ENCODE data around the gene RFX7.

The RFX7 gene

GRCh38 chr15:56247266-56247665 lies 3.6 kb upstream of the RFX7 start:
- H3K4me1 ChIP-seq (ENCODE audit: control insufficient read depth in 1 of 2, insufficient read depth in 1 of 2, low read depth in 1 of 2, low read length in 1 of 2), result peaks cover 18 to 27% of the 10 kb centered on the region in 2 experiments
- H3K27me3 ChIP-seq, result no peaks in the 10 kb centered on the region
- H3K36me3 ChIP-seq, result no peaks in the 10 kb centered on the region
- TF ChIP-seq, protein P1, sequence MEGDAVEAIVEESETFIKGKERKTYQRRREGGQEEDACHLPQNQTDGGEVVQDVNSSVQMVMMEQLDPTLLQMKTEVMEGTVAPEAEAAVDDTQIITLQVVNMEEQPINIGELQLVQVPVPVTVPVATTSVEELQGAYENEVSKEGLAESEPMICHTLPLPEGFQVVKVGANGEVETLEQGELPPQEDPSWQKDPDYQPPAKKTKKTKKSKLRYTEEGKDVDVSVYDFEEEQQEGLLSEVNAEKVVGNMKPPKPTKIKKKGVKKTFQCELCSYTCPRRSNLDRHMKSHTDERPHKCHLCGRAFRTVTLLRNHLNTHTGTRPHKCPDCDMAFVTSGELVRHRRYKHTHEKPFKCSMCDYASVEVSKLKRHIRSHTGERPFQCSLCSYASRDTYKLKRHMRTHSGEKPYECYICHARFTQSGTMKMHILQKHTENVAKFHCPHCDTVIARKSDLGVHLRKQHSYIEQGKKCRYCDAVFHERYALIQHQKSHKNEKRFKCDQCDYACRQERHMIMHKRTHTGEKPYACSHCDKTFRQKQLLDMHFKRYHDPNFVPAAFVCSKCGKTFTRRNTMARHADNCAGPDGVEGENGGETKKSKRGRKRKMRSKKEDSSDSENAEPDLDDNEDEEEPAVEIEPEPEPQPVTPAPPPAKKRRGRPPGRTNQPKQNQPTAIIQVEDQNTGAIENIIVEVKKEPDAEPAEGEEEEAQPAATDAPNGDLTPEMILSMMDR (IDR thresholded peaks at IDR 0.05), result no peak
- no peak overlapping the region for H3K27ac ChIP-seq
- no peak overlapping the region for H3K4me3 ChIP-seq (ENCODE audit: low read depth in 1 of 2, low read length in 1 of 2)
- no peaks in the 10 kb centered on the region for H3K9me3 ChIP-seq

DNA sequence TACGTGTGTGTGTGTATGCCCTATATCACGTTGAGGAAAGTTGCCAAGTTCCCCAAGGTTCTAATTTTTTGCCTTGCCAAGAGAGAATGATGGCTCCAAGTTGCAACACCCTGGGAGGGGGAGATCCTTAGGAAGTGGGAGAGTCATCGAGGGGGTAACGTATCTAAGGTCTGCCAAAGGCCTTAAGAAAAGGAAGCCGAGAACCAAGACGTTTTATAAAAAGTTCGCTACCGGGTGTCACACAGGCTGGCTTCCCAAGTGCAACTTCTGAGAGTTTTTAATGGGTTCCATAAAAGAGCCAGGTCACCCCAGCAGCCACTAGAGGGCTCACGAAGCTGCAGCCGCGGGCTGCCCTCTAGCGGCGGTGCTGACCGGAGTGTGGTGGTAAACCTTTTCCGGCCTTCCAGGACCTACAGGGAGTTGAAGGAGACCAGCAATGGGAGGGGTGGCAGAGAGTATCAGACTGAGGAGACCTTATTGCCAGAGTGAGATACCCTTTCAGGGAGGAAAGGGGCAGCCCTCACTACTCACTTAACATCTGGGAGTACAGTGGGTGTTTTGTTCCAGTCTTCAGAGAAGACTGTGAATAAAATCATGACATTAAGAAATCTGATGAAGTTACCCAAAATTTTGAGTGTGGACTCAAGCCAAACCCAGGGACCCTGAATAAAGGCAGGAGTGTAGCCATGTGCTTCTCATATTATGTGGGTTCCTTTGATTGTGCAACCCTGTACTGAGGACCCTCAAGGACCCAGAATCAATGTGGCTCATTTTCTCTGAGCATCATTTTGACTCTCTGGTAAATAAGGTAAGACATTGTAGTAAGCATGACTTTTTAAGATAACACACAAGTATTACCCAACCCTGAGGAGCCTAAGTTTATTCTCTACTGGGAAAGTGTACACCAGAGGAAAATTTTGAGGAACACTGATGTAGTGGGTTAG lies 2.5 kb upstream of the RFX7 start:
- peak overlapping the region; percentile 22 to 41 for H3K4me3 ChIP-seq (ENCODE audit: low read depth in 1 of 2, low read length in 1 of 2)

GRCh38 chr15:56244811-56245576 lies 1.3 kb upstream of the RFX7 start:
- Histone ChIP-seq H3K36me3 (no peaks in the 10 kb centered on the region), H3K27ac (no peak overlapping the region), H3K9me3 (no peaks in the 10 kb centered on the region), H3K4me1 (ENCODE audit: control insufficient read depth in 1 of 2, insufficient read depth in 1 of 2, low read depth in 1 of 2, low read length in 1 of 2) (peaks cover 18 to 27% of the 10 kb centered on the region in 2 experiments), H3K27me3 (no peaks in the 10 kb centered on the region), H3K4me3 (ENCODE audit: low read depth in 1 of 2, low read length in 1 of 2) (peak overlapping the region in 1 of 2 experiments; percentile 55)
- TF ChIP-seq, protein P1 (IDR thresholded peaks at IDR 0.05), result no peak

More for the DNA sequence above, 2.5 kb upstream of the RFX7 start:
- TF ChIP-seq, protein P1 (IDR thresholded peaks at IDR 0.05), result peak; percentile 73
- H3K9me3 ChIP-seq, result no peaks in the 10 kb centered on the region
- peaks cover 18 to 27% of the 10 kb centered on the region in 2 experiments for H3K4me1 ChIP-seq (ENCODE audit: control insufficient read depth in 1 of 2, insufficient read depth in 1 of 2, low read depth in 1 of 2, low read length in 1 of 2)
- H3K27me3 ChIP-seq, result no peaks in the 10 kb centered on the region
- H3K27ac ChIP-seq, result peak overlapping the region; percentile 25
- no peaks in the 10 kb centered on the region for H3K36me3 ChIP-seq

DNA sequence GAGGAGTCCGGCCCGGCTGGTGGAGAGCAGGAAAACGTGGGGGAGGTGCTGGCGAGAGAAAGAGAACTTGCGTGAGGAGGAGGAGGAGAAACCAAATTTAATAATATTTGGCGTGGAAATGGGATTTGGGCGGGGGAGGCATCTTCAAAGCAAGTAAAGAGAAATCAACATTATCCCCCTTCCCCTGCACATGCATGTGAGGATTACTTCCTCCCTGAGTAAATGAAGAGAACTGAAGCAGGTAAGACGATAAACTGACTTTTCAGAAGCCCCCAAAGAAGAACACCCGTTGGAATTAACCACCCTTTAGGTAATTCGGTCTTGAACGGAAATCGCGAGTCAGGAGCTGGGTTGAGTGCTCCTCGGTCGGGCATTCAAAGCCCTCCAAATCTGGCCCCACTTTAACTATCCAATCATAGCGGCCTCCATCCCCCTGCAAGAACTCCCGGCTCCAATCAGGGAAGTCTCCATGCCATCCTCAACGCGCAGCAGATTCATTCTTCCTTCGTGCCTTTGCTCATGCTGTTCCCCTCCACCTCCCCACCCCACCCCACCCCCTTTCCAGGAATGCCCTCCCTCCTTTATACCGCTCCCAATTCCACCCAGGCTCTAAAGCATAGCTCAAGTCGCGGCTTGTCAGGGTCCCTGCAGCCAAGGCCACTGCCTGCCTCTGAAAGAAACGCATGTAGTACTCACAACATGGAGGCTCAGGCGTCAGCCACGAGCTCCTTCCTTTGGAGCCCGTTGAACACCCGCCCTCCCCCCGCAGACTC lies 545 bp upstream of the RFX7 start:
- peak overlapping the region; percentile 55 to 57 for H3K4me3 ChIP-seq (ENCODE audit: low read depth in 1 of 2, low read length in 1 of 2)
- peak overlapping the region; percentile 27 for H3K27ac ChIP-seq
- H3K4me1 ChIP-seq (ENCODE audit: control insufficient read depth in 1 of 2, insufficient read depth in 1 of 2, low read depth in 1 of 2, low read length in 1 of 2), result peaks cover 18 to 27% of the 10 kb centered on the region in 2 experiments
- no peaks in the 10 kb centered on the region for H3K9me3 ChIP-seq
- no peaks in the 10 kb centered on the region for H3K27me3 ChIP-seq
- TF ChIP-seq, protein P1 (IDR thresholded peaks at IDR 0.05), result no peak
- H3K36me3 ChIP-seq, result no peaks in the 10 kb centered on the region

DNA sequence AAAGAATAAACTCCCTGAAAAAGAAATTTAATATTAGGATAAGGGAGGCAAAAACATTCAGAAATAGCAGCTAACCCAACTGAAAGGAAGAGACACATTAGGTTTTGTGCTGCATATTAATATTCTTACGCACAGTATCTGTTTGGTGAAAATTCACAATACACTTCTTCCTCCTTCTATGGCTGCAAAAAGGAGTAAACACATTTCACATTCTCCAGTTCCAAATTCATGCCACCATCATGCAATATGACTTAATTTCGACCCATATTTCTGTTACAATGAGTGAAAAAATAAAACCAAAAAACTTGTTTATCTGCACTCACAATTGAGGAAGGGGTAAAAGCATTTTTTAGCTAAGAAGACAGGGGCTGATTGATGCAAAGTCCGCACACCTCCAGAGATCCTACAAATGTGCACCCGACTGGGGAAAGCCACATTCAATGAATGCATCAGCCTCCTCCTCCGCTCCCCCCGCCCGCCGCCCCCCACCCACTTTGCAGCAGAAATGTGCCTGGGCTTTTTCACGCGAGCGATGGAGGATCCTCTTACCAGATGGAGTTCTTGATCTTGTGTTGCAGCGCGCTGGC lies 1.0 kb downstream of the RFX7 start:
- H3K4me3 ChIP-seq (ENCODE audit: low read depth in 1 of 2, low read length in 1 of 2), result peak overlapping the region in 1 of 2 experiments; percentile 71
- peaks cover 18 to 27% of the 10 kb centered on the region in 2 experiments for H3K4me1 ChIP-seq (ENCODE audit: control insufficient read depth in 1 of 2, insufficient read depth in 1 of 2, low read depth in 1 of 2, low read length in 1 of 2)
- TF ChIP-seq, protein P1 (IDR thresholded peaks at IDR 0.05), result no peak
- H3K36me3 ChIP-seq, result no peaks in the 10 kb centered on the region
- H3K9me3 ChIP-seq, result no peaks in the 10 kb centered on the region
- H3K27ac ChIP-seq, result peak overlapping the region; percentile 71
- no peaks in the 10 kb centered on the region for H3K27me3 ChIP-seq
